Neural cell (in vitro differentiated cells): ENCODE data around the gene ANXA4. TPM values are rescaled to one million over a fixed set of nuclear protein-coding genes. Genes with fewer than 3 reads are reported as not detected.

Experiments
- H2AFZ ChIP-seq: fragments of 200-600, 300-800 bp; sonication (generic), shearing (Covaris generic); 2 replicates; pipeline ENCODE4 v1.6.0; 2014; ENCODE audit warnings: low read depth, mild to moderate bottlenecking, antibody characterized with exemption, low read length, moderate library complexity
- H3F3A ChIP-seq: fragments of 200-600 bp; shearing (Covaris generic); 2 replicates; pipeline ENCODE4 v1.6.1; 2016; ENCODE audit warnings: mild to moderate bottlenecking, moderate library complexity, mixed read lengths, antibody characterized with exemption, low read length; ENCODE audit not compliant: insufficient read depth, poor library complexity, severe bottlenecking
- H3K27ac ChIP-seq: fragments of 200-600, 300-800 bp; sonication (generic), shearing (Covaris generic); 2 replicates; pipeline ENCODE4 v1.5.1; 2014; ENCODE audit warnings: mild to moderate bottlenecking, low read length, moderate library complexity
- H3K27me3 ChIP-seq: fragments of 300-800, 200-600 bp; sonication (generic), shearing (Covaris generic); 2 replicates; pipeline ENCODE4 v1.6.0; 2014; ENCODE audit warnings: mild to moderate bottlenecking, low read depth, low read length, moderate library complexity; ENCODE audit not compliant: insufficient read depth
- H3K36me3 ChIP-seq: fragments of 300-800, 200-600 bp; sonication (generic), shearing (Covaris generic); 2 replicates; pipeline ENCODE4 v1.5.1; 2014; ENCODE audit warnings: mild to moderate bottlenecking, antibody characterized with exemption, low read length, moderate library complexity; ENCODE audit not compliant: insufficient read depth
- H3K4me2 ChIP-seq: fragments of 300-800, 200-600 bp; sonication (generic), shearing (Covaris generic); 2 replicates; pipeline ENCODE4 v1.6.0; 2014; ENCODE audit warnings: mild to moderate bottlenecking, low read length
- H3K4me3 ChIP-seq: fragments of 300-800, 200-600 bp; sonication (generic), shearing (Covaris generic); 2 replicates; pipeline ENCODE4 v1.5.1; 2014; ENCODE audit warnings: mild to moderate bottlenecking, low read length, moderate library complexity
- H3K79me2 ChIP-seq: fragments of 200-600 bp; shearing (Covaris generic); replicated peaks from 2 replicates; pipeline ENCODE4 v1.6.0; 2014; ENCODE audit warnings: mild to moderate bottlenecking, low read length, moderate library complexity; ENCODE audit not compliant: insufficient read depth
- H3K9ac ChIP-seq: fragments of 300-800, 200-600 bp; sonication (generic), shearing (Covaris generic); 2 replicates; pipeline ENCODE4 v1.6.1; 2016; ENCODE audit warnings: mild to moderate bottlenecking, low read length, mixed read lengths
- H3K9me2 ChIP-seq: fragments of 200-600 bp; shearing (Covaris generic); 2 replicates; pipeline ENCODE4 v1.6.1; 2016; ENCODE audit warnings: mild to moderate bottlenecking, low read length, mixed read lengths; ENCODE audit not compliant: insufficient read depth
- H3K9me3 ChIP-seq: fragments of 200-600, 300-800 bp; sonication (generic), shearing (Covaris generic); 2 replicates; pipeline ENCODE4 v1.6.1; 2016; ENCODE audit warnings: mild to moderate bottlenecking, mixed run types, low read length, moderate library complexity, mixed read lengths
- H4K20me1 ChIP-seq: fragments of 200-600 bp; shearing (Covaris generic); 2 replicates; pipeline ENCODE4 v1.6.1; 2016; ENCODE audit warnings: mild to moderate bottlenecking, mixed run types; ENCODE audit not compliant: insufficient read depth
- EP300 ChIP-seq: fragments of 450-650 bp; conservative IDR thresholded peaks from 2 replicates; pipeline ENCODE4 v1.6.1; 2014; ENCODE audit warnings: antibody characterized with exemption, mild to moderate bottlenecking, moderate library complexity; ENCODE audit not compliant: poor library complexity, severe bottlenecking
- EZH2 ChIP-seq: fragments of 200-600, 300-800 bp; shearing (Covaris generic), sonication (generic); IDR thresholded peaks from 2 replicates; pipeline ENCODE4 v1.6.1; 2014; ENCODE audit warnings: antibody characterized with exemption, low read length, borderline replicate concordance, mild to moderate bottlenecking; ENCODE audit not compliant: insufficient read depth, poor library complexity, severe bottlenecking
- MXI1 ChIP-seq: fragments of 450-650 bp; conservative IDR thresholded peaks from 2 replicates; pipeline ENCODE4 v1.6.1; 2014; ENCODE audit warnings: antibody characterized with exemption, mild to moderate bottlenecking; ENCODE audit not compliant: poor library complexity, severe bottlenecking
- POLR2AphosphoS5 ChIP-seq: IDR thresholded peaks from 2 replicates; pipeline ENCODE4 v1.6.1; 2012
- RAD21 ChIP-seq: fragments of 450-650 bp; conservative IDR thresholded peaks from 2 replicates; pipeline ENCODE4 v1.6.1; 2014; ENCODE audit warnings: antibody characterized with exemption, mild to moderate bottlenecking, moderate library complexity
- SMC3 ChIP-seq: fragments of 450-650 bp; conservative IDR thresholded peaks from 2 replicates; pipeline ENCODE4 v1.6.1; 2014; ENCODE audit warnings: antibody characterized with exemption, mild to moderate bottlenecking, moderate library complexity; ENCODE audit not compliant: poor library complexity
- TAF1 ChIP-seq: IDR thresholded peaks from 2 replicates; pipeline ENCODE4 v1.6.1; 2012; ENCODE audit warnings: low read depth
- polyA plus RNA-seq: library from polyadenylated mRNA; depleted of rRNA; stranded (reverse); fragments of >200 nt; gene quantifications from 2 replicates; pipeline ENCODE4 v1.2.3, GENCODE V29; 2014
- TF ChIP-seq, protein P1 (sequence below): IDR thresholded peaks from 2 replicates; pipeline ENCODE4 v1.6.1; 2012; ENCODE audit warnings: borderline replicate concordance

Gene ANXA4
- polyA plus RNA-seq, 1 donor from 2014 or later, result 1.8 TPM

DNA sequence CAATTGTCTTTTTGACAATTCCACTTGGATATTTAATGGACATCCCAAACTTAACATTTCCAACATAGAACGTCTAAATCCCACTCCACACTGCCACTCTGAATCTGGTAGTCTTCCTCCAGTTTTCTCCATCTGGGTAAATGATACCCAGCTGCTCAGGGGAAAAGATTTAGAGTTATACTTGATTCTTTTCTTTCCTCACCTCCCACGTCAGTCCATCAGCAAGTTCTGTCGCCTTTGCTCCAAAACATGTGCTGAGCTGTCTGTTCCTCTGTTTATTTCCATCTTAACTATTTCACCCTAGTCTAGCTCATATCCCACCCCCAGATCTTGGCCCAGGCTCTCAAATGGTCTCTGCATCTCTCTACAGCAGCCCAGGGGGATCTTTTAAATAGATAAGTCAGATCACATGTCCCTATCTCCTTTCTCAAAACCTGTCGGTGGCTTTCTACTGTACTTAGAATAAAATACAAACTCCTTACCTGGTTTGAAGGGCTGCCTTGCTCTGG lies 44.2 kb downstream of the ANXA4 start:
- Histone ChIP-seq H3K4me3 (no peak overlapping the region), H3K9me3 (no peaks in the 10 kb centered on the region), H3F3A (no peaks in the 10 kb centered on the region), H3K9ac (no peak overlapping the region), H3K36me3 (no peaks in the 10 kb centered on the region), H2AFZ (no peak overlapping the region), H3K9me2 (no peaks in the 10 kb centered on the region), H3K27ac (no peak overlapping the region), H3K79me2 (no peaks in the 10 kb centered on the region), H4K20me1 (no peaks in the 10 kb centered on the region), H3K27me3 (no peaks in the 10 kb centered on the region), H3K4me2 (no peak overlapping the region)
- TF ChIP-seq EP300 (no peak), RAD21 (no peak), MXI1 (no peak), TAF1 (no peak), POLR2AphosphoS5 (no peak)
- TF ChIP-seq, protein P1, sequence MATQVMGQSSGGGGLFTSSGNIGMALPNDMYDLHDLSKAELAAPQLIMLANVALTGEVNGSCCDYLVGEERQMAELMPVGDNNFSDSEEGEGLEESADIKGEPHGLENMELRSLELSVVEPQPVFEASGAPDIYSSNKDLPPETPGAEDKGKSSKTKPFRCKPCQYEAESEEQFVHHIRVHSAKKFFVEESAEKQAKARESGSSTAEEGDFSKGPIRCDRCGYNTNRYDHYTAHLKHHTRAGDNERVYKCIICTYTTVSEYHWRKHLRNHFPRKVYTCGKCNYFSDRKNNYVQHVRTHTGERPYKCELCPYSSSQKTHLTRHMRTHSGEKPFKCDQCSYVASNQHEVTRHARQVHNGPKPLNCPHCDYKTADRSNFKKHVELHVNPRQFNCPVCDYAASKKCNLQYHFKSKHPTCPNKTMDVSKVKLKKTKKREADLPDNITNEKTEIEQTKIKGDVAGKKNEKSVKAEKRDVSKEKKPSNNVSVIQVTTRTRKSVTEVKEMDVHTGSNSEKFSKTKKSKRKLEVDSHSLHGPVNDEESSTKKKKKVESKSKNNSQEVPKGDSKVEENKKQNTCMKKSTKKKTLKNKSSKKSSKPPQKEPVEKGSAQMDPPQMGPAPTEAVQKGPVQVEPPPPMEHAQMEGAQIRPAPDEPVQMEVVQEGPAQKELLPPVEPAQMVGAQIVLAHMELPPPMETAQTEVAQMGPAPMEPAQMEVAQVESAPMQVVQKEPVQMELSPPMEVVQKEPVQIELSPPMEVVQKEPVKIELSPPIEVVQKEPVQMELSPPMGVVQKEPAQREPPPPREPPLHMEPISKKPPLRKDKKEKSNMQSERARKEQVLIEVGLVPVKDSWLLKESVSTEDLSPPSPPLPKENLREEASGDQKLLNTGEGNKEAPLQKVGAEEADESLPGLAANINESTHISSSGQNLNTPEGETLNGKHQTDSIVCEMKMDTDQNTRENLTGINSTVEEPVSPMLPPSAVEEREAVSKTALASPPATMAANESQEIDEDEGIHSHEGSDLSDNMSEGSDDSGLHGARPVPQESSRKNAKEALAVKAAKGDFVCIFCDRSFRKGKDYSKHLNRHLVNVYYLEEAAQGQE, result no peak

DNA sequence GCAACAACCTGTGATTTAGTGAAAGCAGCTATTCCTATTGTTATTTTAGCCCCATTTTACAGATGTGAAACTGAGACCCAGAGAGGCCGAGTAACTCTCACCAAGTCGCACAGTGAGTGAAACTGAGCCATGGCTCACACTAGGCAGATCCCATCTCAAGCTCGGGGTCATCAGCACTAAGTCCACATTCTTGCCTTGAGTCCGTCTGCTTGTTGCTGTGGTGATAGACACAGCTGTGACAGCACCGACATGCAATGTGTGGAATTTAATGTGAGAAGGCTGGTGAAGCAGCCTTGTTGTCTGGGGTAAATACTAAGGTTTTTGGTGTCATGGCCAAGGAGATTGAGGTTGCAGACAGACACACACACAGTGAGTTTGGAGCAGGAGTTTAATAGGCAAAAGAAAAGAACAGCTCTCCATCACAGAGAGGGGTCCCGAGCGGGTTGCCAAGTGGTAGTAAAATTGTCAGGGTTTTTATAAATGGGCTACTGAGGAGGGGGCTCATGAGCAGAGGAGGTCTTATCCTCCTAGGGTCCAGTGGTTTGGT lies 47.3 kb downstream of the ANXA4 start:
- Histone ChIP-seq H3K9me2 (no peaks in the 10 kb centered on the region), H3K79me2 (no peaks in the 10 kb centered on the region), H3K4me3 (no peak overlapping the region), H2AFZ (no peak overlapping the region), H4K20me1 (no peaks in the 10 kb centered on the region), H3K27ac (no peak overlapping the region), H3F3A (no peaks in the 10 kb centered on the region), H3K4me2 (no peak overlapping the region), H3K9me3 (no peaks in the 10 kb centered on the region), H3K27me3 (no peaks in the 10 kb centered on the region), H3K9ac (no peak overlapping the region), H3K36me3 (no peaks in the 10 kb centered on the region)
- TF ChIP-seq, protein P1, result no peak
- TF ChIP-seq EZH2 (no peak), MXI1 (no peak), SMC3 (no peak), TAF1 (no peak)
